ENCODE results near the gene RPS6KA2.
"Not testable (repeated sequence)": the region's sequence is repeated elsewhere in the genome, so short reads cannot be mapped to it uniquely, and the experiment has no call there.

The RPS6KA2 gene

GRCh38 chr6:166545156-166546034, 81.7 kb downstream of the RPS6KA2 start:
- no peak for DNase-seq

GRCh38 chr6:166544296-166544605, 82.8 kb downstream of the RPS6KA2 start:
- no peak for DNase-seq

- no peak for DNase-seq
Measured at GRCh38 chr6:166543603-166544295, 83.3 kb downstream of the RPS6KA2 start.

GRCh38 chr6:166542580-166542912, 84.5 kb downstream of the RPS6KA2 start:
- DNase-seq, result no peak

- no peak for DNase-seq
Measured at GRCh38 chr6:166541876-166542579, 85.0 kb downstream of the RPS6KA2 start.

- DNase-seq, result no peak
Measured at GRCh38 chr6:166541366-166541765, 85.7 kb downstream of the RPS6KA2 start.

- DNase-seq, result no peak
Measured at GRCh38 chr6:166540631-166541331, 86.3 kb downstream of the RPS6KA2 start.

- DNase-seq, result no peak
Measured at GRCh38 chr6:166539543-166539942, 87.5 kb downstream of the RPS6KA2 start.

- DNase-seq, result not testable (repeated sequence)
Measured at GRCh38 chr6:166539011-166539385, 88.1 kb downstream of the RPS6KA2 start.

GRCh38 chr6:166538297-166539010, 88.6 kb downstream of the RPS6KA2 start:
- DNase-seq, result no peak

GRCh38 chr6:166534658-166535406, 92.2 kb downstream of the RPS6KA2 start:
- no peak for DNase-seq

- no peak for DNase-seq
Measured at GRCh38 chr6:166533205-166533824, 93.7 kb downstream of the RPS6KA2 start.

GRCh38 chr6:166532302-166532701, 94.7 kb downstream of the RPS6KA2 start:
- DNase-seq, result no peak

GRCh38 chr6:166530211-166531095, 96.6 kb downstream of the RPS6KA2 start:
- no peak for DNase-seq

- no peak for DNase-seq
Measured at GRCh38 chr6:166529586-166529985, 97.5 kb downstream of the RPS6KA2 start.

- not testable (repeated sequence) for DNase-seq
Measured at GRCh38 chr6:166529058-166529457, 98.0 kb downstream of the RPS6KA2 start.

GRCh38 chr6:166527849-166528248, 99.2 kb downstream of the RPS6KA2 start:
- no peak for DNase-seq

GRCh38 chr6:166526937-166527336, 100.1 kb downstream of the RPS6KA2 start:
- DNase-seq, result no peak

- DNase-seq, result no peak
Measured at GRCh38 chr6:166525567-166525966, 101.5 kb downstream of the RPS6KA2 start.

All from NCI-H1436 (cell line).